ENCODE measurements around the gene SLC17A2.

- TF ChIP-seq SUZ12 (IDR thresholded peaks at IDR 0.05; ENCODE audit: extremely low read depth, insufficient read depth, insufficient read length): no peak
- TF ChIP-seq YY1 (IDR thresholded peaks at IDR 0.05; ENCODE audit: insufficient read depth, insufficient read length): no peak
These were observed 26.9 kb downstream of the SLC17A2 start for GRCh38 chr6:25903467-25904099.
